SK-N-SH (cell line): ENCODE data around the gene CENPF. TPM values are rescaled to one million over a fixed set of nuclear protein-coding genes. Genes with fewer than 3 reads are reported as not detected.

Experiments used
- CTCF ChIP-seq: fragments of 200-600 bp; sonication (generic); IDR thresholded peaks from 2 replicates; pipeline ENCODE4 v1.6.1; 2017; ENCODE audit warnings: antibody characterized with exemption, mild to moderate bottlenecking, moderate library complexity
- EZH2phosphoT487 ChIP-seq: fragments of 200-600 bp; sonication (generic); IDR thresholded peaks from 2 replicates; pipeline ENCODE4 v1.6.1; 2017; ENCODE audit warnings: low read depth, mixed run types, mild to moderate bottlenecking, antibody characterized with exemption, moderate library complexity, borderline replicate concordance
- FOSL2 ChIP-seq: IDR thresholded peaks from 2 replicates; pipeline ENCODE4 v1.4.0; 2012; ENCODE audit warnings: low read depth, mild to moderate bottlenecking, moderate library complexity, borderline replicate concordance
- FOXJ3 ChIP-seq: sonication (generic); formaldehyde crosslinking; IDR thresholded peaks from 2 replicates; pipeline ENCODE4 v1.5.1; 2020; ENCODE audit warnings: mild to moderate bottlenecking, missing genetic modification reagents
- FOXM1 ChIP-seq: IDR thresholded peaks from 2 replicates; pipeline ENCODE4 v1.4.0; 2012; ENCODE audit warnings: low read depth, mild to moderate bottlenecking
- MAX ChIP-seq: IDR thresholded peaks from 2 replicates; pipeline ENCODE4 v1.4.0; 2012; ENCODE audit warnings: low read depth
- MEF2A ChIP-seq: IDR thresholded peaks from 2 replicates; pipeline ENCODE4 v1.4.0; 2012; ENCODE audit warnings: low read depth, borderline replicate concordance
- MXI1 ChIP-seq: IDR thresholded peaks from 2 replicates; pipeline ENCODE4 v1.6.1; 2012; ENCODE audit warnings: mild to moderate bottlenecking, low read depth, low read length, improper control_type of control experiment
- NRF1 ChIP-seq: IDR thresholded peaks from 2 replicates; pipeline ENCODE4 v1.6.1; 2012; ENCODE audit warnings: low read depth, mild to moderate bottlenecking, low read length
- POLR2AphosphoS5 ChIP-seq: IDR thresholded peaks from 2 replicates; pipeline ENCODE4 v1.6.1; 2012; ENCODE audit warnings: low read depth, low read length
- RCOR1 ChIP-seq: fragments of 150-350 bp; IDR thresholded peaks from 2 replicates; pipeline ENCODE4 v1.6.1; 2017; ENCODE audit warnings: antibody characterized with exemption, low read length
- RXRA ChIP-seq: IDR thresholded peaks from 2 replicates; pipeline ENCODE4 v1.4.0; 2012; ENCODE audit warnings: low read depth, mild to moderate bottlenecking, borderline replicate concordance
- SMC3 ChIP-seq: IDR thresholded peaks from 2 replicates; pipeline ENCODE4 v1.6.1; 2012; ENCODE audit warnings: low read depth, low read length, improper control_type of control experiment
- TAF1 ChIP-seq: IDR thresholded peaks from 2 replicates; pipeline ENCODE4 v1.6.1; 2012; ENCODE audit warnings: low read depth, mild to moderate bottlenecking, low read length, moderate library complexity, borderline replicate concordance
- TCF12 ChIP-seq: IDR thresholded peaks from 2 replicates; pipeline ENCODE4 v1.4.0; 2012
- polyA plus RNA-seq, 3 experiments: library from polyadenylated mRNA; depleted of rRNA; stranded (reverse); fragments of >200 nt; gene quantifications; 2 replicates each; pipeline ENCODE4 v1.2.3, GENCODE V29; 2012
- TF ChIP-seq, protein P1 (sequence below): IDR thresholded peaks from 2 replicates; pipeline ENCODE4 v1.6.1; 2012; ENCODE audit warnings: mild to moderate bottlenecking, low read depth, low read length, moderate library complexity
- TF ChIP-seq, protein P2 (sequence below): fragments of 150-350 bp; IDR thresholded peaks from 2 replicates; pipeline ENCODE4 v1.6.1; 2017; ENCODE audit warnings: antibody characterized with exemption, low read length, low read depth, borderline replicate concordance
- TF ChIP-seq, protein P3 (sequence below): IDR thresholded peaks from 2 replicates; pipeline ENCODE4 v1.4.0; 2012; ENCODE audit warnings: low read depth, borderline replicate concordance

The CENPF gene
- polyA plus RNA-seq, 1 of the 3 experiments (the other 2 are of a cell fraction): 14.5 TPM

- TF ChIP-seq, protein P1, sequence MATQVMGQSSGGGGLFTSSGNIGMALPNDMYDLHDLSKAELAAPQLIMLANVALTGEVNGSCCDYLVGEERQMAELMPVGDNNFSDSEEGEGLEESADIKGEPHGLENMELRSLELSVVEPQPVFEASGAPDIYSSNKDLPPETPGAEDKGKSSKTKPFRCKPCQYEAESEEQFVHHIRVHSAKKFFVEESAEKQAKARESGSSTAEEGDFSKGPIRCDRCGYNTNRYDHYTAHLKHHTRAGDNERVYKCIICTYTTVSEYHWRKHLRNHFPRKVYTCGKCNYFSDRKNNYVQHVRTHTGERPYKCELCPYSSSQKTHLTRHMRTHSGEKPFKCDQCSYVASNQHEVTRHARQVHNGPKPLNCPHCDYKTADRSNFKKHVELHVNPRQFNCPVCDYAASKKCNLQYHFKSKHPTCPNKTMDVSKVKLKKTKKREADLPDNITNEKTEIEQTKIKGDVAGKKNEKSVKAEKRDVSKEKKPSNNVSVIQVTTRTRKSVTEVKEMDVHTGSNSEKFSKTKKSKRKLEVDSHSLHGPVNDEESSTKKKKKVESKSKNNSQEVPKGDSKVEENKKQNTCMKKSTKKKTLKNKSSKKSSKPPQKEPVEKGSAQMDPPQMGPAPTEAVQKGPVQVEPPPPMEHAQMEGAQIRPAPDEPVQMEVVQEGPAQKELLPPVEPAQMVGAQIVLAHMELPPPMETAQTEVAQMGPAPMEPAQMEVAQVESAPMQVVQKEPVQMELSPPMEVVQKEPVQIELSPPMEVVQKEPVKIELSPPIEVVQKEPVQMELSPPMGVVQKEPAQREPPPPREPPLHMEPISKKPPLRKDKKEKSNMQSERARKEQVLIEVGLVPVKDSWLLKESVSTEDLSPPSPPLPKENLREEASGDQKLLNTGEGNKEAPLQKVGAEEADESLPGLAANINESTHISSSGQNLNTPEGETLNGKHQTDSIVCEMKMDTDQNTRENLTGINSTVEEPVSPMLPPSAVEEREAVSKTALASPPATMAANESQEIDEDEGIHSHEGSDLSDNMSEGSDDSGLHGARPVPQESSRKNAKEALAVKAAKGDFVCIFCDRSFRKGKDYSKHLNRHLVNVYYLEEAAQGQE: peak; percentile 33; the same call in 1 of the 2 replicates
- TF ChIP-seq MEF2A: 0 out of 2 replicates have a peak, but pooled peaks have one; percentile 14
- TF ChIP-seq MXI1: no peak
- peak; percentile 69; the same call in 1 of the 2 replicates for TF ChIP-seq FOXM1
- TF ChIP-seq POLR2AphosphoS5: peak; percentile 81; the same call in 1 of the 2 replicates
- no peak for TF ChIP-seq FOXJ3 (CRISPR knock-in tag)
- TF ChIP-seq, protein P2, sequence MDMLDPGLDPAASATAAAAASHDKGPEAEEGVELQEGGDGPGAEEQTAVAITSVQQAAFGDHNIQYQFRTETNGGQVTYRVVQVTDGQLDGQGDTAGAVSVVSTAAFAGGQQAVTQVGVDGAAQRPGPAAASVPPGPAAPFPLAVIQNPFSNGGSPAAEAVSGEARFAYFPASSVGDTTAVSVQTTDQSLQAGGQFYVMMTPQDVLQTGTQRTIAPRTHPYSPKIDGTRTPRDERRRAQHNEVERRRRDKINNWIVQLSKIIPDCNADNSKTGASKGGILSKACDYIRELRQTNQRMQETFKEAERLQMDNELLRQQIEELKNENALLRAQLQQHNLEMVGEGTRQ: no peak
- no peak for TF ChIP-seq CTCF
- peak; percentile 95 for TF ChIP-seq FOSL2
- no peak for TF ChIP-seq NRF1
- TF ChIP-seq TAF1: no peak
- no peak for TF ChIP-seq SMC3
- no peak for TF ChIP-seq EZH2phosphoT487
- peak; percentile 80 for TF ChIP-seq MAX
- TF ChIP-seq, protein P3, sequence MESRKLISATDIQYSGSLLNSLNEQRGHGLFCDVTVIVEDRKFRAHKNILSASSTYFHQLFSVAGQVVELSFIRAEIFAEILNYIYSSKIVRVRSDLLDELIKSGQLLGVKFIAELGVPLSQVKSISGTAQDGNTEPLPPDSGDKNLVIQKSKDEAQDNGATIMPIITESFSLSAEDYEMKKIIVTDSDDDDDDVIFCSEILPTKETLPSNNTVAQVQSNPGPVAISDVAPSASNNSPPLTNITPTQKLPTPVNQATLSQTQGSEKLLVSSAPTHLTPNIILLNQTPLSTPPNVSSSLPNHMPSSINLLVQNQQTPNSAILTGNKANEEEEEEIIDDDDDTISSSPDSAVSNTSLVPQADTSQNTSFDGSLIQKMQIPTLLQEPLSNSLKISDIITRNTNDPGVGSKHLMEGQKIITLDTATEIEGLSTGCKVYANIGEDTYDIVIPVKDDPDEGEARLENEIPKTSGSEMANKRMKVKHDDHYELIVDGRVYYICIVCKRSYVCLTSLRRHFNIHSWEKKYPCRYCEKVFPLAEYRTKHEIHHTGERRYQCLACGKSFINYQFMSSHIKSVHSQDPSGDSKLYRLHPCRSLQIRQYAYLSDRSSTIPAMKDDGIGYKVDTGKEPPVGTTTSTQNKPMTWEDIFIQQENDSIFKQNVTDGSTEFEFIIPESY: peak; percentile 50; the same call in 1 of the 2 replicates
- no peak for TF ChIP-seq RCOR1
- TF ChIP-seq RXRA: peak; percentile 84
- TF ChIP-seq TCF12: peak; percentile 99
Measured at GRCh38 chr1:214581785-214582184, 21.2 kb upstream of the CENPF start (continued).
